ENCODE results near the gene ATOSA. TPM values are rescaled to one million over a fixed set of nuclear protein-coding genes. Genes with fewer than 3 reads are reported as not detected.

Gene ATOSA
- total and polyA plus RNA-seq, 4 donors: 12.8 to 77.8 (median 26.1) TPM

DNA sequence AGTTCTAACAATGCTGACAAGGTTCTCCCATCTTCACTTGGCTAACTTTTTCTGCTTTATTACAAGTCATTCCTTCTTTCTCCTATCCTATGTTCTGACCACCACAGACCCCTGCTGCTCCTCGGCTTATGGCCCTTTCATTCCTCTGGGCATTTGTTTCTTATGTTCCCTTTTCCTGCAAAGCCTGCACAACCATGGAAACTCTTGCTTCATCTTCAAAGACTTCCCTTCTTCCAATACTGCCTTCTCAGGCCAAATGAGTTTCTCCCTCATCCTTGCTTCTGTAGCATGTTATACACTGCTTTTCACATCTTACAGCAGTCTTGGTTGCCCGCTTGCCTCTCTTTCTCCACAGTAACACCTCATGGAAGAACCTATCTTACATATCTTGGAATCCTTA lies 17.9 kb upstream of the ATOSA start (continued):
- TF ChIP-seq, protein P1, sequence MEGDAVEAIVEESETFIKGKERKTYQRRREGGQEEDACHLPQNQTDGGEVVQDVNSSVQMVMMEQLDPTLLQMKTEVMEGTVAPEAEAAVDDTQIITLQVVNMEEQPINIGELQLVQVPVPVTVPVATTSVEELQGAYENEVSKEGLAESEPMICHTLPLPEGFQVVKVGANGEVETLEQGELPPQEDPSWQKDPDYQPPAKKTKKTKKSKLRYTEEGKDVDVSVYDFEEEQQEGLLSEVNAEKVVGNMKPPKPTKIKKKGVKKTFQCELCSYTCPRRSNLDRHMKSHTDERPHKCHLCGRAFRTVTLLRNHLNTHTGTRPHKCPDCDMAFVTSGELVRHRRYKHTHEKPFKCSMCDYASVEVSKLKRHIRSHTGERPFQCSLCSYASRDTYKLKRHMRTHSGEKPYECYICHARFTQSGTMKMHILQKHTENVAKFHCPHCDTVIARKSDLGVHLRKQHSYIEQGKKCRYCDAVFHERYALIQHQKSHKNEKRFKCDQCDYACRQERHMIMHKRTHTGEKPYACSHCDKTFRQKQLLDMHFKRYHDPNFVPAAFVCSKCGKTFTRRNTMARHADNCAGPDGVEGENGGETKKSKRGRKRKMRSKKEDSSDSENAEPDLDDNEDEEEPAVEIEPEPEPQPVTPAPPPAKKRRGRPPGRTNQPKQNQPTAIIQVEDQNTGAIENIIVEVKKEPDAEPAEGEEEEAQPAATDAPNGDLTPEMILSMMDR (IDR thresholded peaks at IDR 0.05; ENCODE audit: low read depth, low read length, missing input control): no peak
- TF ChIP-seq JUND (IDR thresholded peaks at IDR 0.05) (no peak), GABPA (IDR thresholded peaks at IDR 0.05 in 1 of 2, conservative IDR thresholded peaks at IDR 0.05 in 1 of 2) (no peak), FOXA1 (IDR thresholded peaks at IDR 0.05) (no peak)

DNA sequence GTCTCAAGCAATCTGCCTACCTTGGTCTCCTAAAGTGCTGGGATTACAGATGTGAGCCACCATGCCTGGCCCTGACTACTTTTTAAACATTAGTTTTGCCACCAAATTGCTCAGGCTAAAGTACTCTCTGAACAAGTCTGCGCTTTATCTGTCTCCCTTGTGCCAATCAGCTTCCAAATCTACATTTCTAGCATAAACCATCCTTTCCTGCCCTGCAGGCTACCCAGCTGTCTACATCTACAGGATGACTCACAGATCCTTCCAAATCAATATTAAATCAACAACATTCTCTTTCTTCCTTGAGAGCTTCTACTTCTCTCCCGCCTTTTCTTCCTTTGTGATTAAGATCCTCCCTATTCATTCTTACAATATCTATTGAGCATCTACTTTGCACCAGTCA lies 16.0 kb upstream of the ATOSA start:
- Histone ChIP-seq H3K27ac (ENCODE audit: low read depth in 1 of 2, low read length in 2 of 2) (no peak overlapping the region), H3K36me3 (ENCODE audit: control insufficient read depth in 4 of 4, insufficient read depth in 3 of 4, low read depth in 1 of 4, low read length in 3 of 4) (peaks cover 0 to 2% (median 0%) of the 10 kb centered on the region in 4 donors), H3K4me3 (ENCODE audit: low read depth in 1 of 3, low read length in 3 of 3) (no peak overlapping the region), H3K27me3 (ENCODE audit: control insufficient read depth in 4 of 4, insufficient read depth in 4 of 4, low read length in 3 of 4) (no peaks in the 10 kb centered on the region), H3K9ac (ENCODE audit: low read depth in 1 of 2, low read length in 2 of 2) (no peak overlapping the region), H3K9me3 (ENCODE audit: control insufficient read depth in 4 of 4, low read length in 3 of 4) (no peaks in the 10 kb centered on the region), H3K4me1 (ENCODE audit: control insufficient read depth in 4 of 4, insufficient read depth in 4 of 4, low read length in 3 of 4) (peaks cover 0 to under 1% (median 0%) of the 10 kb centered on the region in 4 donors)
- DNase-seq (ENCODE audit: low spot score): no peak
- TF ChIP-seq JUND (IDR thresholded peaks at IDR 0.05) (no peak), RAD21 (IDR thresholded peaks at IDR 0.05) (no peak), FOXA2 (IDR thresholded peaks at IDR 0.05) (no peak), TAF1 (conservative IDR thresholded peaks at IDR 0.05) (no peak), NR2F2 (IDR thresholded peaks at IDR 0.05) (no peak), FOXA1 (IDR thresholded peaks at IDR 0.05) (no peak), RXRA (IDR thresholded peaks at IDR 0.05) (no peak), HNF4A (conservative IDR thresholded peaks at IDR 0.05) (no peak), EGR1 (IDR thresholded peaks at IDR 0.05; ENCODE audit: low read depth in 2 of 2) (no peak), GABPA (IDR thresholded peaks at IDR 0.05 in 1 of 2, conservative IDR thresholded peaks at IDR 0.05 in 1 of 2) (no peak), HNF4G (IDR thresholded peaks at IDR 0.05) (no peak)
- TF ChIP-seq, protein P2, sequence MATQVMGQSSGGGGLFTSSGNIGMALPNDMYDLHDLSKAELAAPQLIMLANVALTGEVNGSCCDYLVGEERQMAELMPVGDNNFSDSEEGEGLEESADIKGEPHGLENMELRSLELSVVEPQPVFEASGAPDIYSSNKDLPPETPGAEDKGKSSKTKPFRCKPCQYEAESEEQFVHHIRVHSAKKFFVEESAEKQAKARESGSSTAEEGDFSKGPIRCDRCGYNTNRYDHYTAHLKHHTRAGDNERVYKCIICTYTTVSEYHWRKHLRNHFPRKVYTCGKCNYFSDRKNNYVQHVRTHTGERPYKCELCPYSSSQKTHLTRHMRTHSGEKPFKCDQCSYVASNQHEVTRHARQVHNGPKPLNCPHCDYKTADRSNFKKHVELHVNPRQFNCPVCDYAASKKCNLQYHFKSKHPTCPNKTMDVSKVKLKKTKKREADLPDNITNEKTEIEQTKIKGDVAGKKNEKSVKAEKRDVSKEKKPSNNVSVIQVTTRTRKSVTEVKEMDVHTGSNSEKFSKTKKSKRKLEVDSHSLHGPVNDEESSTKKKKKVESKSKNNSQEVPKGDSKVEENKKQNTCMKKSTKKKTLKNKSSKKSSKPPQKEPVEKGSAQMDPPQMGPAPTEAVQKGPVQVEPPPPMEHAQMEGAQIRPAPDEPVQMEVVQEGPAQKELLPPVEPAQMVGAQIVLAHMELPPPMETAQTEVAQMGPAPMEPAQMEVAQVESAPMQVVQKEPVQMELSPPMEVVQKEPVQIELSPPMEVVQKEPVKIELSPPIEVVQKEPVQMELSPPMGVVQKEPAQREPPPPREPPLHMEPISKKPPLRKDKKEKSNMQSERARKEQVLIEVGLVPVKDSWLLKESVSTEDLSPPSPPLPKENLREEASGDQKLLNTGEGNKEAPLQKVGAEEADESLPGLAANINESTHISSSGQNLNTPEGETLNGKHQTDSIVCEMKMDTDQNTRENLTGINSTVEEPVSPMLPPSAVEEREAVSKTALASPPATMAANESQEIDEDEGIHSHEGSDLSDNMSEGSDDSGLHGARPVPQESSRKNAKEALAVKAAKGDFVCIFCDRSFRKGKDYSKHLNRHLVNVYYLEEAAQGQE (IDR thresholded peaks at IDR 0.05): no peak
- TF ChIP-seq, protein P3, sequence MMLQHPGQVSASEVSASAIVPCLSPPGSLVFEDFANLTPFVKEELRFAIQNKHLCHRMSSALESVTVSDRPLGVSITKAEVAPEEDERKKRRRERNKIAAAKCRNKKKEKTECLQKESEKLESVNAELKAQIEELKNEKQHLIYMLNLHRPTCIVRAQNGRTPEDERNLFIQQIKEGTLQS (IDR thresholded peaks at IDR 0.05): no peak
- TF ChIP-seq, protein P4, sequence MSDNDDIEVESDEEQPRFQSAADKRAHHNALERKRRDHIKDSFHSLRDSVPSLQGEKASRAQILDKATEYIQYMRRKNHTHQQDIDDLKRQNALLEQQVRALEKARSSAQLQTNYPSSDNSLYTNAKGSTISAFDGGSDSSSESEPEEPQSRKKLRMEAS (IDR thresholded peaks at IDR 0.05): no peak
- TF ChIP-seq, protein P1 (IDR thresholded peaks at IDR 0.05; ENCODE audit: low read depth, low read length, missing input control): no peak
- TF ChIP-seq, protein P5, sequence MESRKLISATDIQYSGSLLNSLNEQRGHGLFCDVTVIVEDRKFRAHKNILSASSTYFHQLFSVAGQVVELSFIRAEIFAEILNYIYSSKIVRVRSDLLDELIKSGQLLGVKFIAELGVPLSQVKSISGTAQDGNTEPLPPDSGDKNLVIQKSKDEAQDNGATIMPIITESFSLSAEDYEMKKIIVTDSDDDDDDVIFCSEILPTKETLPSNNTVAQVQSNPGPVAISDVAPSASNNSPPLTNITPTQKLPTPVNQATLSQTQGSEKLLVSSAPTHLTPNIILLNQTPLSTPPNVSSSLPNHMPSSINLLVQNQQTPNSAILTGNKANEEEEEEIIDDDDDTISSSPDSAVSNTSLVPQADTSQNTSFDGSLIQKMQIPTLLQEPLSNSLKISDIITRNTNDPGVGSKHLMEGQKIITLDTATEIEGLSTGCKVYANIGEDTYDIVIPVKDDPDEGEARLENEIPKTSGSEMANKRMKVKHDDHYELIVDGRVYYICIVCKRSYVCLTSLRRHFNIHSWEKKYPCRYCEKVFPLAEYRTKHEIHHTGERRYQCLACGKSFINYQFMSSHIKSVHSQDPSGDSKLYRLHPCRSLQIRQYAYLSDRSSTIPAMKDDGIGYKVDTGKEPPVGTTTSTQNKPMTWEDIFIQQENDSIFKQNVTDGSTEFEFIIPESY (IDR thresholded peaks at IDR 0.05): no peak
- 90% methylated on average over 2 of the region's 2 CpGs for WGBS

Data from liver (tissue), 9 donors.